Calu3 (cell line): ENCODE results near the gene ODF2. TPM values are rescaled to one million over a fixed set of nuclear protein-coding genes. Genes with fewer than 3 reads are reported as not detected.
"Not testable (repeated sequence)": the region's sequence is repeated elsewhere in the genome, so short reads cannot be mapped to it uniquely, and the experiment has no call there.

Experiments used
- BruUV-seq: library from RNA; stranded (reverse); fragments of 400-500 nt; replicated peaks from 2 replicates; lab custom pipeline; 2021; lab: Mats Ljungman, UMichigan
- CTCF ChIA-PET: fragments of 300-600 bp; sonication (Branson Sonifier 250); formaldehyde crosslinking; loops from one replicate; lab custom pipeline; 2022; ENCODE audit warnings: antibody characterized with exemption; lab: Charles Lee
- DNase-seq: peaks from one replicate; pipeline ENCODE4 v3.0.0; 2022
- H3K27ac Mint-ChIP-seq: one replicate; pipeline ENCODE4 v1.8.0; 2022; ENCODE audit warnings: mixed read lengths; ENCODE audit not compliant: unreplicated experiment
- H3K27me3 Mint-ChIP-seq: one replicate; pipeline ENCODE4 v1.8.0; 2022; ENCODE audit warnings: mixed read lengths; ENCODE audit not compliant: unreplicated experiment
- H3K36me3 Mint-ChIP-seq: one replicate; pipeline ENCODE4 v1.8.0; 2022; ENCODE audit warnings: mild to moderate bottlenecking, moderate library complexity, mixed read lengths; ENCODE audit not compliant: insufficient read depth, unreplicated experiment
- H3K4me1 Mint-ChIP-seq: one replicate; pipeline ENCODE4 v1.8.0; 2022; ENCODE audit warnings: mild to moderate bottlenecking, low read depth, mixed read lengths; ENCODE audit not compliant: unreplicated experiment
- H3K4me3 Mint-ChIP-seq: one replicate; pipeline ENCODE4 v1.8.0; 2022; ENCODE audit warnings: mild to moderate bottlenecking, low read depth, moderate library complexity, mixed read lengths; ENCODE audit not compliant: unreplicated experiment
- H3K9me3 Mint-ChIP-seq: one replicate; pipeline ENCODE4 v1.8.0; 2022; ENCODE audit warnings: low read depth, mixed read lengths; ENCODE audit not compliant: unreplicated experiment
- CTCF ChIP-seq: fragments of 200-600 bp; IDR thresholded peaks from one replicate; pipeline ENCODE4 v1.8.0; 2022; ENCODE audit warnings: antibody characterized with exemption; ENCODE audit not compliant: unreplicated experiment
- intact Hi-C: fragments of 100-400 bp; cut with micrococcal nuclease; formaldehyde crosslinking; loops from one replicate; pipeline ENCODE4 v1.10.0; 2022; ENCODE audit not compliant: unreplicated experiment
- total RNA-seq: library from RNA; stranded (reverse); gene quantifications from 2 replicates; pipeline ENCODE4 v1.2.3, GENCODE V29; 2022

Gene ODF2
- total RNA-seq, 1 experiment from 2014 or later: 33.6 TPM

GRCh38 chr9:128435611-128436010 is 20.2 kb upstream of the ODF2 start:
- DNase-seq: no peak
- no peaks in the 10 kb centered on the region for H3K27me3 Mint-ChIP-seq
- H3K4me3 Mint-ChIP-seq: no peak overlapping the region
- H3K9me3 Mint-ChIP-seq: no peaks in the 10 kb centered on the region
- H3K4me1 Mint-ChIP-seq: no peaks in the 10 kb centered on the region
- CTCF ChIA-PET: interaction anchor here (0.6 kb wide), 1 partner anchor 8 kb away, joined by 10 read pairs; no protein-coding TSS in a partner anchor
- intact Hi-C loops: no loop called here
- no TSS peak for BruUV-seq
- TF ChIP-seq CTCF: no peak
- no peaks in the 10 kb centered on the region for H3K36me3 Mint-ChIP-seq
- H3K27ac Mint-ChIP-seq: no peak overlapping the region

GRCh38 chr9:128438343-128439109 is 17.3 kb upstream of the ODF2 start:
- H3K4me3 Mint-ChIP-seq: no peak overlapping the region
- H3K36me3 Mint-ChIP-seq: no peaks in the 10 kb centered on the region
- no peaks in the 10 kb centered on the region for H3K27me3 Mint-ChIP-seq
- DNase-seq: peak; percentile 84
- intact Hi-C loops: no loop called here
- H3K27ac Mint-ChIP-seq: no peak overlapping the region
- H3K4me1 Mint-ChIP-seq: no peaks in the 10 kb centered on the region
- CTCF ChIA-PET: interaction anchor here (0.5 to 2.2 kb wide), 6 partner anchors 17 to 197 kb away, joined by 3 to 14 read pairs (median 3); partner anchors contain the start of genes CERCAM and SPTAN1
- peak; percentile 73 for TF ChIP-seq CTCF
- H3K9me3 Mint-ChIP-seq: no peaks in the 10 kb centered on the region
- BruUV-seq: no TSS peak

GRCh38 chr9:128439273-128439672 is 16.5 kb upstream of the ODF2 start:
- no peaks in the 10 kb centered on the region for H3K4me1 Mint-ChIP-seq
- no peaks in the 10 kb centered on the region for H3K9me3 Mint-ChIP-seq
- no TSS peak for BruUV-seq
- intact Hi-C loops: no loop called here
- no peaks in the 10 kb centered on the region for H3K27me3 Mint-ChIP-seq
- DNase-seq: no peak
- H3K36me3 Mint-ChIP-seq: no peaks in the 10 kb centered on the region
- no peak for TF ChIP-seq CTCF
- no peak overlapping the region for H3K4me3 Mint-ChIP-seq
- CTCF ChIA-PET: interaction anchor here (0.5 to 2.2 kb wide), 6 partner anchors 16 to 196 kb away, joined by 3 to 14 read pairs (median 3); partner anchors contain the start of genes CERCAM and SPTAN1
- no peak overlapping the region for H3K27ac Mint-ChIP-seq

- Mint-ChIP-seq H3K9me3 (no peaks in the 10 kb centered on the region), H3K27ac (no peak overlapping the region), H3K4me3 (no peak overlapping the region), H3K4me1 (no peaks in the 10 kb centered on the region), H3K27me3 (peaks cover 15% of the 10 kb centered on the region), H3K36me3 (no peaks in the 10 kb centered on the region)
- BruUV-seq: no TSS peak
- CTCF ChIA-PET: no interaction called here
- DNase-seq: no peak
- intact Hi-C loops: no loop called here
- TF ChIP-seq CTCF: no peak
These were observed 13.7 kb upstream of the ODF2 start for GRCh38 chr9:128442150-128442549.

GRCh38 chr9:128446505-128446904 is 9.3 kb upstream of the ODF2 start:
- H3K4me3 Mint-ChIP-seq, H3K9me3 Mint-ChIP-seq, intact Hi-C loops, H3K36me3 Mint-ChIP-seq, BruUV-seq, H3K4me1 Mint-ChIP-seq, H3K27ac Mint-ChIP-seq, CTCF ChIA-PET, DNase-seq: not testable (repeated sequence)
- peaks cover 15% of the 10 kb centered on the region for H3K27me3 Mint-ChIP-seq
